ENCODE results near the gene RNF224.

DNA sequence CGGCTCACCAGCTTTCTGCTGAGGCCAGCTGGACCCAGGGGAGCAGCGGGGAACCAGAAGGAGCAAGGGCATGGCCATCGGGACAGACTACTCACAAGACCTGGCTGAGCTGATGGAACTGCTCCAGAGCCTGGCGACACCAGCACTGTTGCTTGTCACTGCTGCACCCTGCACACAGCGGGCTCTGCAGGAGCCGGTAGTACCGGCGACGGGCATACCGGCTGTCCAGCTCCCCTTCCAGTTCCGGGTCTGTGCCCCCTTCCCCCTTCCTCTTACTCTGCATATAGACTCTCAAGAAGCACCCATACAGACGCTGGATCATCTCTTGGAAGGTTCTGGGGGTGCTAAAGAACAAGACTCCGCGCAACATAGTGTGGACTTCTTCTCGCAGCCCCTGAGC lies 39.9 kb upstream of the RNF224 start:
- TF ChIP-seq, protein P1, sequence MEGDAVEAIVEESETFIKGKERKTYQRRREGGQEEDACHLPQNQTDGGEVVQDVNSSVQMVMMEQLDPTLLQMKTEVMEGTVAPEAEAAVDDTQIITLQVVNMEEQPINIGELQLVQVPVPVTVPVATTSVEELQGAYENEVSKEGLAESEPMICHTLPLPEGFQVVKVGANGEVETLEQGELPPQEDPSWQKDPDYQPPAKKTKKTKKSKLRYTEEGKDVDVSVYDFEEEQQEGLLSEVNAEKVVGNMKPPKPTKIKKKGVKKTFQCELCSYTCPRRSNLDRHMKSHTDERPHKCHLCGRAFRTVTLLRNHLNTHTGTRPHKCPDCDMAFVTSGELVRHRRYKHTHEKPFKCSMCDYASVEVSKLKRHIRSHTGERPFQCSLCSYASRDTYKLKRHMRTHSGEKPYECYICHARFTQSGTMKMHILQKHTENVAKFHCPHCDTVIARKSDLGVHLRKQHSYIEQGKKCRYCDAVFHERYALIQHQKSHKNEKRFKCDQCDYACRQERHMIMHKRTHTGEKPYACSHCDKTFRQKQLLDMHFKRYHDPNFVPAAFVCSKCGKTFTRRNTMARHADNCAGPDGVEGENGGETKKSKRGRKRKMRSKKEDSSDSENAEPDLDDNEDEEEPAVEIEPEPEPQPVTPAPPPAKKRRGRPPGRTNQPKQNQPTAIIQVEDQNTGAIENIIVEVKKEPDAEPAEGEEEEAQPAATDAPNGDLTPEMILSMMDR (IDR thresholded peaks at IDR 0.05; ENCODE audit: low read depth, low read length): no peak
- no peak for TF ChIP-seq EZH2phosphoT487 (IDR thresholded peaks at IDR 0.05; ENCODE audit: low read depth)

Data from OCI-LY3 (cell line).